SU-DHL-6 (cell line): ENCODE data around the gene PLCB1.

ENCODE experiments used
- EZH2phosphoT487 ChIP-seq: fragments of 200-600 bp; sonication (generic), shearing (Covaris generic); conservative IDR thresholded peaks from 2 replicates; pipeline ENCODE4 v1.6.1; 2018; ENCODE audit warnings: mild to moderate bottlenecking, antibody characterized with exemption, low read length, moderate library complexity, mixed read lengths
- TF ChIP-seq, protein P1 (sequence below): fragments of 200-600 bp; sonication (generic); IDR thresholded peaks from one replicate; pipeline ENCODE4 v1.5.1; 2017; ENCODE audit warnings: antibody characterized with exemption, mild to moderate bottlenecking, low read length, moderate library complexity; ENCODE audit not compliant: insufficient read depth, poor library complexity, severe bottlenecking

DNA sequence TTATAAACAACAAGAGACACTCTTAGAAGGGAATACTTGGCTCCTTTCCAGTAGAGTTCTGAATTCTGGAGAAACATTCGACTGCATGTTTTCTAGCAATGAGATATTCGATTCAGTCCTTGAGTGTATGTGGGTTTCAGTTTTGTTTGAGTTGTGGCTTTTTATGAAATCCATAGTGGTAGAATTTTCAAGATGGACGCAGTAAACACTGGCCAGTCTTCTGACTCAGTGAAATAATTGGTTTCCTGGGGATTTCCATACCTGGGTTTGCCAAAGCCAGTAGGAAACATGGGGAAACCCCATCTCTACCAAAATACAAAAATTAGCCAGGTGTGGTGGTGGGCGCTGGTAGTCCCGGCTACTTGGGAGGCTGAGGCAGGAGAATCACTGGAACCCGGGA is 663.3 kb downstream of the PLCB1 start:
- TF ChIP-seq, protein P1, sequence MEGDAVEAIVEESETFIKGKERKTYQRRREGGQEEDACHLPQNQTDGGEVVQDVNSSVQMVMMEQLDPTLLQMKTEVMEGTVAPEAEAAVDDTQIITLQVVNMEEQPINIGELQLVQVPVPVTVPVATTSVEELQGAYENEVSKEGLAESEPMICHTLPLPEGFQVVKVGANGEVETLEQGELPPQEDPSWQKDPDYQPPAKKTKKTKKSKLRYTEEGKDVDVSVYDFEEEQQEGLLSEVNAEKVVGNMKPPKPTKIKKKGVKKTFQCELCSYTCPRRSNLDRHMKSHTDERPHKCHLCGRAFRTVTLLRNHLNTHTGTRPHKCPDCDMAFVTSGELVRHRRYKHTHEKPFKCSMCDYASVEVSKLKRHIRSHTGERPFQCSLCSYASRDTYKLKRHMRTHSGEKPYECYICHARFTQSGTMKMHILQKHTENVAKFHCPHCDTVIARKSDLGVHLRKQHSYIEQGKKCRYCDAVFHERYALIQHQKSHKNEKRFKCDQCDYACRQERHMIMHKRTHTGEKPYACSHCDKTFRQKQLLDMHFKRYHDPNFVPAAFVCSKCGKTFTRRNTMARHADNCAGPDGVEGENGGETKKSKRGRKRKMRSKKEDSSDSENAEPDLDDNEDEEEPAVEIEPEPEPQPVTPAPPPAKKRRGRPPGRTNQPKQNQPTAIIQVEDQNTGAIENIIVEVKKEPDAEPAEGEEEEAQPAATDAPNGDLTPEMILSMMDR = no peak
- TF ChIP-seq EZH2phosphoT487 = no peak
